ENCODE data around the gene NR1D2.
"Not testable (repeated sequence)": the region's sequence is repeated elsewhere in the genome, so short reads cannot be mapped to it uniquely, and the experiment has no call there.

DNA sequence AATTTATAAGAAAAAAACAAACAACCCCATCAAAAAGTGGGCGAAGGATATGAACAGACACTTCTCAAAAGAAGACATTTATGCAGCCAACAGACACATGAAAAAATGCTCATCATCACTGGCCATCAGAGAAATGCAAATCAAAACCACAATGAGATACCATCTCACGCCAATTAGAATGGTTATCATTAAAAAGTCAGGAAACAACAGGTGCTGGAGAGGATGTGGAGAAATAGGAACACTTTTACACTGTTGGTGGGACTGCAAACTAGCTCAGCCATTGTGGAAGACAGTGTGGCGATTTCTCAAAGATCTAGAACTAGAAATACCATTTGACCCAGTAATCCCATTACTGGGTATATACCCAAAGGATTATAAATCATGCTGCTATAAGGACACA is 32.8 kb upstream of the NR1D2 start:
- not testable (repeated sequence) for TF ChIP-seq EZH2 (IDR thresholded peaks at IDR 0.05; ENCODE audit: borderline replicate concordance, insufficient read depth, low read length, poor library complexity, severe bottlenecking); MXI1 (conservative IDR thresholded peaks at IDR 0.05; ENCODE audit: poor library complexity, severe bottlenecking); EP300 (conservative IDR thresholded peaks at IDR 0.05; ENCODE audit: poor library complexity, severe bottlenecking)
- TF ChIP-seq, protein P1, sequence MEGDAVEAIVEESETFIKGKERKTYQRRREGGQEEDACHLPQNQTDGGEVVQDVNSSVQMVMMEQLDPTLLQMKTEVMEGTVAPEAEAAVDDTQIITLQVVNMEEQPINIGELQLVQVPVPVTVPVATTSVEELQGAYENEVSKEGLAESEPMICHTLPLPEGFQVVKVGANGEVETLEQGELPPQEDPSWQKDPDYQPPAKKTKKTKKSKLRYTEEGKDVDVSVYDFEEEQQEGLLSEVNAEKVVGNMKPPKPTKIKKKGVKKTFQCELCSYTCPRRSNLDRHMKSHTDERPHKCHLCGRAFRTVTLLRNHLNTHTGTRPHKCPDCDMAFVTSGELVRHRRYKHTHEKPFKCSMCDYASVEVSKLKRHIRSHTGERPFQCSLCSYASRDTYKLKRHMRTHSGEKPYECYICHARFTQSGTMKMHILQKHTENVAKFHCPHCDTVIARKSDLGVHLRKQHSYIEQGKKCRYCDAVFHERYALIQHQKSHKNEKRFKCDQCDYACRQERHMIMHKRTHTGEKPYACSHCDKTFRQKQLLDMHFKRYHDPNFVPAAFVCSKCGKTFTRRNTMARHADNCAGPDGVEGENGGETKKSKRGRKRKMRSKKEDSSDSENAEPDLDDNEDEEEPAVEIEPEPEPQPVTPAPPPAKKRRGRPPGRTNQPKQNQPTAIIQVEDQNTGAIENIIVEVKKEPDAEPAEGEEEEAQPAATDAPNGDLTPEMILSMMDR (IDR thresholded peaks at IDR 0.05; ENCODE audit: poor library complexity, severe bottlenecking): not testable (repeated sequence)

Data from neural cell (in vitro differentiated cells).